GM19467 (cell line): ENCODE measurements around the gene PIP5K1C.
"Not testable (repeated sequence)": the region's sequence is repeated elsewhere in the genome, so short reads cannot be mapped to it uniquely, and the experiment has no call there.

Experiments used
- ATAC-seq: cut with Tn5 transposase; IDR thresholded peaks from one replicate; pipeline ENCODE4 v1.9.1; 2021; ENCODE audit warnings: mild to moderate bottlenecking, moderate library complexity; ENCODE audit not compliant: unreplicated experiment

The PIP5K1C gene

DNA sequence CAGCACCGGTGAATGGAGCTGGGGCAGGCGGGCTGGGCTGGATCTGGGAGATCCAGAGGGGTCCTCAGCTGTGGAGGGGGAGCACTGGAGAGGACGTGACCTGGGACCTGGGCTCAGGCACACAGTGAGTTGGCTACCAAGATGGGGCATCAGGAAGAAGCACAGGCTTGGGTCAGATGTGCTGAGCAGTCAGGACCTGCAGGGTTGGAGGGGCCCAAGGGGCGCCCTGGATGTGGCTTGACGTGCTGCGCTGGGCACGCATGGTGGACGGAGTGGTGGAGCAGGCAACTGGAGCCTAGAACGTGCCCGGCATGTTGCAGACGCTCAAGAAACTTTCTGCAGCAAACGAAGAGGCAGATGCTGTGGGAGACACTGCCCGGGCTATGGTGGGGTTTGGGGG is 20.7 kb downstream of the PIP5K1C start:
- no peak for ATAC-seq

DNA sequence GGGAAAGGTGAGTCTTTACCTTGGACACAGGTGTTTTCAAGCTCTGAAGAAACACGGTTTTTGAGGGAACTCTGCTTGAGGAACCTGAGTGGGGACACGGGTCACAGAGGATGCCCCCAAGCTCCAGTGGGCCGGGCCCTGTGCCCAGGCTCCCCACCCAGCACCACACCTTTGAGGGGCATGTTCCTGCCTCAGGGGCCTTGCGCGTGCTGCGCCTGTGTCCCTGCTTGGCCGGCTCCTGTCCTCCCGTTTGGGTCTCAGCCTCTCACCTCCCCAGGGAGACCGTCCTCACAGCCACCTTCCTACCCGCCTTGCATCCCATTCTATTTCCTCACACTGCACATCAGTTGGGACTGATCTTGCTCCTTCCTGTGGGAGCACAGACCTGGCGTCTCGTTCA is 21.1 kb downstream of the PIP5K1C start:
- no peak for ATAC-seq

DNA sequence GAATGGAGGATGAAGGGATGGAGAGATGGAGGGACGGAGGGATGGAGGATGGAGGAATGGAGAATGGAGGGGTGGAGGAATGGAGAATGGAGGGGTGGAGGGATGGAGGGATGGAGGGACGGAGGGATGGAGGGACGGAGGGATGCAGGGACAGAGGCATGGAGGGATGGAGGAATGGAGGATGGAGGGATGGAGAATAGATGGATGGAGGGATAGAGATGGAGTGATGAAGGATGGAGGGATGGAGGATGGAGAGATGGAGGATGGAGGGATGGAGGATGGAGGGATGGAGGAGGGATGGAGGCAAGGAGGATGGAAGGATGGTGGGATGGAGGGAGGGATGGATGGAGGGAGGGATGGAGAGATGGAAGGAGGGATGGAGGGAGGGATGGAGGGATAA is 22.1 kb downstream of the PIP5K1C start:
- no peak for ATAC-seq

DNA sequence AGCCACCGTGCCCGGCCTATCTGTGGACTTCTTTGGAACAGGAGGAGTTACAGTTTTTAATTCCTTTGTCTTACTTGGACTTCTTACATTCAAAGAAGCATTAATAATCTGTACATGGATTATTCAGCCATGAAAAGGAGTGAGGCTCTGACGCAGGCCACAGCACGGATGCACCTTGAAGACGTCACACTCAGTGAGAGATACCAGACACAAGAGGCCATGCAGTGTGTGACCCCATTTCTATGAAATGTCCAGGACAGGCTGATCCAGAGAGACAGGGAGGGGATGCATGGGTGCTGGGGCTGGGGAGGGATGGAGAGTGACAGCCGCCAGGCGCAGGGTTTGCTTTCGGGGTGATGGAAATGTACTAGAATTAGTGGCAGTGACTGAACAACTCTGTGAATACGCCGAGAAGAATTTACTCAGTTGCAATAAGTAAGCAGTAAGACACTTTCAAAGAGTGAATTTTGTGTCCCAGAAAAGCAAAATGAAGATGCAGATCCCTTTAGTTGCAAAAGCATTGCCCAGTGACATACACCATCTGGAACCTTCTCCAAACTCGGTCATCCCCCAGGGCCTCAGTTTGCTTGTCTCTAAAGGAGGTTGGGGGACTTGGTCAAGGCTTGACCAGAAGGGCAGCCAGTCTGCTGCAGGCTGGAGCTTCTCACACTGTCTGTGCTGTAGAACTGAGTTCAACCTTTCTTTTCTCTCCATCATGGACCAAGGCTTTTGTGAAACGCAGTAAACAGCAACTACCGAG is 25.3 kb downstream of the PIP5K1C start:
- no peak for ATAC-seq

DNA sequence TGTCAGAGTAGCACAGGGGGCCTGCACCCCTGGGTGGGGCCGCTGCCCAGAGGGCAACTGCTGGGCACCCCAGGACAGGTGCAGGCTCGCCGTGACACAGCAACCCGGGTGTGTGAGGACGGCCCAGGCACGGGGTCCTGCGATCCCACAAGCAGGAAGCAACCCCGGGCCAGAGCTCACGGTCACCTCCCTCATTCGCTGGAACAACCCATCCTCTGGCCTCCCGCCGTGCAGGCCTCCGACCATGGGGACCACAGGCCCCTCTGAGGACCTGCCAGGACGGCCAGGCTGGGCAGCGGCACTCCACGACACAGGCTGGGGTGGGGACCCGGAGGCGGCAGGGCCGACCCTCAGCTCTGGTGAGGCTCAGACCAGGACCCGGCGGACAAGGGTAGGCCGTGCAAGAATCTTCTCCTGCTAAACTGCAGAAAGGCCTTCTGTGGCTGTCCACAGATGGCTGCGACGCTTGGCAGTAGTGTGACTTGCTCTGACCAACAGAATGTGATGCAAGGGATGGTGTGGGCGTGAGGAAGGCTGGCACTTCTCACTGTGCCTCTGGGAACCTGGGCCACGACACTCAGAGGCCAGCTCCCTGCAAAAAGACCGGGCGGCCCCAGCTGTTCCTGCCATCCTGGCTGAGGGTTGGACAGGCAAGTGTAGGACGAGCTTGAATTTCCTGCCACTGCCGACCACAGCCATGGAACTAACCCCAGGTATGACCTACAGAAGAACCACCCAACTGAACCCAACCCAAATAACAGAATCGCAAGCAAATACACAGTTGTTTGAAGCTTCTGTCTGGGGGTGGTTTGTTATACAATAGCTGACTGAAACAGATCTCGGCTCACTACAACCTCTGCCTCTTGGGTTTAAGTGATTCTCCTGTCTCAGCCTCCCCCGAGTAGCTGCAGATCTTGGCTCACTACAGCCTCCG is 26.5 kb downstream of the PIP5K1C start:
- no peak for ATAC-seq

DNA sequence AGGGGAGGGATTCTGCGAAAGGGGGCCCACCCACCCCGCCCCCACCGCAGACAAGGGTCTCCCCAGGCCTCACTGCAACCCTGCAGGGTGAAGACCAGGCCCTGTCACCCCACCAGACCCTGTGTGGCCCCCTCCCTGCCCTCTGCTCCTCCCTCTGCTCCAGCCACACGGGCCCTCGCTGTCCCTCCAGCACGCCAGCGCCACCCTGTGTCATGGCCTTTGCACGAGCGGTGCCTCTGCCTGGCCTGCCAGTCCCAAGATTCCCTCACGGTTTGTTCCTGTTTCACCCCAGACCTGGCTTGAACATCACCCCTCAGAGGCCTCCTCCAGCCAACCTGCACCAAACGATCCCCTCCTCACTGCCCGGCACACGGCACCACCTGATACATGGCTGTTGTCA is 27.3 kb downstream of the PIP5K1C start:
- ATAC-seq = no peak

DNA sequence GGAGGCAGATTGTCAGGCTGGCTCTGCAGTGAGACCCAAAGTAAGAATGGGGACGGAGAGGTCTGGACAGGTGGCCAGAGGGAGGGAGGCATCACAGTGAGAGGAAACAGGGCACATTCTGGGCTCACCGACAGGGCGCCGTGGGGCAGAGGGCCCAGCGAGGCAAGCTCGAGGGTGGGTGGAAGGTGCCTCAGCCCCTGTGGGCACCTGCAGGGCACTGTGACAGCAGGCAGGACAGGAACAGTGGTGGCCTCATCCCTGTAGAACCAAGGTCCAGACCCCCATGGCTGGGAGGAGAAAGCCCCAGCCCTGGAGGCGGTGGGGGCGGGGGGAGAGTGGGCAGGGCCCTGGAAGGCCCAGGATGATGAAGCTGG is 27.7 kb downstream of the PIP5K1C start:
- no peak for ATAC-seq

DNA sequence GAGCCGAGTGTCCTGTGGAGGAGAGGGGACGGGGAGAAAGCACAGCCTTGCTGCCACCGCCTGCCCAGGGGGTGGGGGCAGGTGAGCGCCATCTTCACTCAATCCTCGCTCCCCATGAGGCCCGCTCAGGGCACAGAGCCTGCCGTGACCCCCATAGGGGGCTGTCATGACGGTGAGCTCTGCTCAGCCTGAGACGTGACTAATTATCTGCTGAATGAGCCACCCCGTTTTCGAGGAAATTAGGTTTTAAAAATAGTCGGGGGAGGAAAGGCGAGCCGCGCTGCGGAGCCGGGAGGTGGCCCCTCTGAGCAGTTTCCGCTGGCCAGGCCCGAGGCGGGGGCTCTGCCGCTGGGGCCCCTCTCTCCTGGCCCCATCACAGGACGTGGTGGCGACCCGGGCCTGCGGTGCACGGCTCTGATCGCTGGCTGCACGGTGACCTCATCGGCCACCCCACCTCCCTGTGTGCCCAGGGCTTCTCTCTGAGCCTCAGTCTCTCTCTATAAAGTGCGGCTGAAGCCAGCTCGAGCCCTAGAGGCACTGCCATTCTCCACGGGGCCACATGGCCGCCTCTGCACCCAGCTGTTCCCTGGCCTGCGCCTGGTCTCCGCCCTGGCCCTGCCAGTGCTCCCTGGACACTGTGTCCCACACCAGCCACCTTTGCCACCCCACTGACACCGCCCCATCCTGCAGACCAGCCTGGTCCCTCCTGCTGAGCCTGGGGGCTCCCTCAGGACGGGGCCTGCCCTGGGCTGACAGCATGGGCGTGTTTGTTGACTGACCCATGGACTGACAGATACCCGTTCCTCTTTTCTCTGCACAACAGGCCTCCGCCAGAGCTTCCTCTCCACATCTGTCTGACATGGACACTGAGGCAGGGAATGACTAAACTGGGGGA is 28.3 kb downstream of the PIP5K1C start:
- ATAC-seq = no peak

DNA sequence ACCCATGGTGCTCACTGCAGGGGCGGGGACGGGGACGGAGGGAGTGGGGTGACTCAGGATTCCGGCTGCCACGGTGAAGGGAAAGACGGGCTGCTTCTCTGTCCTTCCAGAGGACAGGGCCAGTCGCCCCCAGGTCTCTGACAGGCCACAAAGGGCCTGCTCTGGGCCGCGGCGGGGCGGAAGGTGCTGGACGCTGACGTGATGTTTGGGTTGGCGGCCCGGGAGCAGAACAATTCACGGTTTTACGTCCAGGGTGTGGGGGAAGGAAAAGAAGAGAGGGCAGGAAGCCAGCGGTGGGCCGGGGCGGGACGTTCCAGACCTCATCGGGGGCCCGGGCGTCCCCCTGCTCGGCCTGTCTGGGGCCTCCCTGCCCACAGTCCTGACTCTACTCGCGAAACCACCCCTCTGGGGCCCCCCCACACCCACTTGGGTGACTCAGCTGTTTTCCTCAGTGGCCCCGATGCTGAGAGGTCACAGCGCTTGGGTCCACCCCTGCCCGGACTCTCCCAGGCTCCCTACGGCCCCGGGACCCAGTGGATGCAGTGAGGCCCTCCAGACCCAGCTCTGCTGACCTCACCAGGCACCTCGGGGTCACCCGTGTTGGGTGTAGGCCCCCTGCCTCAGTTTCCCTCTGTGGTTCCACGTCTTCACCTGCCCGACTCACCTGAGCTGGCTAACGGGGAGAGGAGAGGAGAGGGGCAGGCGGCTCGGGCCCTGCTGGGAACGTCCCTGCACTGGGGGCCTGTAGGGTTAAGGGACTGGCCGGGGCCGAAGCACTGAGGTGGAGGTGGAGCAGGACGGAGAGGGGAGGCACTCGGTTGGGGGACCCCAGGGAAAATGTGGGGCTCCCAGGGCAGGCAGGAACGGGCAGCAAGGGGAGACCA is 29.2 kb downstream of the PIP5K1C start:
- ATAC-seq = no peak

DNA sequence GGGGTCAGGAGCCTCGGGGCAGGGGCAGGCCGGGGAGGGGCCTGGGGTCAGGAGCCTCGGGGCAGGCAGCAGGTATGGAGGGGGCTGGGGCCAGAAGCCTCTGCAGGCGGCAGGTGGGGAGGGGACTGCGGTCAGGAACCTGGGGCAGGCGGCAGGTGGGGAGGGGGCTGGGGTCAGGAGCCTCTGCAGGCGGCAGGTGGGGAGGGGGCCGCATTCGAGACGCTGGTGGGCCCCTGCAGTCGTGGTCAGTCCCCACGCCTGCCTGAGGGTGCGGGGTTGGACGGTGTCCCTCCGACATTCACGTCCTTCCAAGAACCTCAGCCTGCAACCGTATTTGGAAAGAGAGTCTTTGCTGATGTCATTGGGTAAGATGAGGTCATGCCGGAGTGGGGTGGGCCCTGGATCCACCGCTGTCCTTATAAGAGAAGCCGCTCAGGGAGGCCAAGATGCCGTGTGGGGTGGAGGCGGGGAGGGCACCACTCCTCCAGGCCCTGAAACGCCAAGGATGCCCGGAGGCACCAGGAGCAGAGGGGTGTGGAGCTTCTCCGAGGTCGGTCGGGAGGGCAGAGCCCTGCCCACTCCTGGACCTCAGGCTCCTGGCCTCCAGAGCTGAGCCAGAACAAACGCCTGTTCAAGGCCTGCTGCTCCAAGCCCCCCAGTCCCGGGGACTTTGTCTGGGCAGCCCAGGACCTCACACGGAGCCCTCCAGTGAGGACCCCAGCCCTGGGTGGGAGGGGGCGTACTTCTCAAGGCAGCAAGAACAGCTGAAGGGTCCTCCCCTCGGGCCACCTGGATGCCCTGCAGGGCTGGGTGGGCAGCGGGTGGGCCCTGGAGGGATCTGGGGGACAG is 30.1 kb downstream of the PIP5K1C start:
- no peak for ATAC-seq

DNA sequence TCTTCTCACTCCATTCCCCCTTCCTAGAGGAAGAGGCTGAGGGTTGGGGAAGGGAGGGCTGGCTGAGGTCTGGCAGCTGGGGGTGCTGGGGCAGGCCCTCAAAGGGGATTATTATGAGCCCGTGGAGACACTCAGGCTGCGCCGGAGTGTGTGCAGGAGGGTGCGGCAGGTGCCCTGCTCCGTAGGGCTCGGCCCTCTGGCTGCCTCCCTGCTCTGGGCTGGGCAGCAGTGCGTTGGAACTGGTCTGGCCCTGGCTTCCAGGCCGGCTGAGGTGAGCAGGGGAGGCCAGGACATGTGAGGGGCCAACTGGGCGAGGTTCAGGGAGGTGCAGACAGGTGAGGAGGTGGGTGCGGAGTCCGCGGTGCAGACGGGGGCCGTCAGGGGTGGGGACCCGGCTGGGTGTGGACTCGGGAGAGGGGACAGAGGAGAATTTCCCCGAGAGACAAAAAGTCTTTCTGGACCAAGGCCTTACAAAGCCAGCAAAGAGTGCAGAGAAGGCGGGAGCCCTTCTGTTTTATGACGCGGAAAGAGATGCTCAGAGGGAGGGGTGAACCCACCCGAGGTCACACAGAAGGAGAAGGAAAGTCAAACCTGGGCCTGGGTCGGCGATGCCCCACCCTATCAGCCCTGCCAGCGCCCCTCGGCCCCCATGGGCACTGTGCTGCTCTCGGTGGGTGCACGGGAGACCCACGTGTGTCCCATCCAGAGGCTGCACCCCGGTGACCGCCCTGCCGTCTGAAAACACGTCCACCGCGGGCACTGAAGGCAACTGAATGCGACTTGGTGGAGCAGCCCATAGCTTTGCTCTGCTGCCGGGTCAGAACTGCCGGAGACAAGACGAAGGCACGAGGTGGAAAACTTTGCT is 31.0 kb downstream of the PIP5K1C start:
- ATAC-seq = no peak

DNA sequence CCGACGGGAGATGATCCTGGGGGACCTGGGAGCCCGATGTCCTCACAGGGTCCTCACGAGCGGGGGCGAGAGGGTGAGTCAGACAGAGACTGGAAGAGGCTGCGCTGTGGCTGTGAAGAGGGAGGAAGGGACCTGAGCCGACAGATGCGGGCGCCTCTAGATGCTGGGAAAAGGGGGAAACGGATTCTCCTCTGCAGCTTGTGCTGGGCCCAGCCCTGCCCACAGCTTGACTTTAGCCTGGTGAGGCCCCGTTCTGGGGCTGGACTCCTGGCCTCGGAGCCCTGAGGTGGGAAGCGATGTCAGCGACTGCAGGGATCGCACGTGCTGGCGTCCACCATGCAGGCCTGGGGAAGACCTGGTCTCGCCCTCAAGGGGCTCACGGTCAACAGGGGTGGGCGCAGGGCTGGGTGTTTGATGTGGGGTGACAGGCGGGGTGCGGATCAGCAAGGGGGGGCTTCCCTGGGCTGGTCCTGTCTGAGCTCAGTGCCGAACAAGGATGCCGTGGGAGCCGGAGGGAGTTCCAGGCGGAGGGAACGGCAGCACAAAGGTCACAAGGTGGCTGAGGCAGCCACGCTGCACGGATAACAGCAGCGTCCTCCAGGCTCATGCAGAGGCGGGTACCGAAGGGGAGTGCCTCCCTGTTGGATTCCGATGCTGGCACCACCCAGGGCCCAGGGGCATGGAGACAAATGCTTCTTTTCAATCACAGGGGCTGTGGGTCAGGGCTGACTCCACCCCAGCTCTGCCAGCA is 31.8 kb downstream of the PIP5K1C start:
- ATAC-seq = no peak

DNA sequence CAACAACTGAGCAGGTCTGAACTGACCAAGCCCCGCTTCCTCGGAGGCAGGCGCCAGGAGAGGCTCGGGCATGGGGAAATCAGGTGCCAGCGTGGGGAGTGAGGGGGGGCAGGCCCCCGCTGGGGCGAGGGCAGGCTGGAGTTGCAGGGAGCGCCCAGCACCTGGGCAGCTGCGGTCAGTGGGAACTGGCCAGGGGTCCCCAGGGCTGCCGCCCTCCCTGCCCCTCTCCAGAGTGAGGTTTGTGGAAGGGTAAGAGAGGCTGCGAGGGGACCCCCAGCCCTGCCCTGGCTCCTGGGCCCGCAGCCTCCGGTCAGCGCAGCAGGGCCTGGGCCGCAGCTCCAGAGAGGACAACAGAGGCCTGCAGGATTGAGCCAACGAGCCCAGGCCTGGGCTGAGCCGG is 32.5 kb downstream of the PIP5K1C start:
- ATAC-seq = no peak

DNA sequence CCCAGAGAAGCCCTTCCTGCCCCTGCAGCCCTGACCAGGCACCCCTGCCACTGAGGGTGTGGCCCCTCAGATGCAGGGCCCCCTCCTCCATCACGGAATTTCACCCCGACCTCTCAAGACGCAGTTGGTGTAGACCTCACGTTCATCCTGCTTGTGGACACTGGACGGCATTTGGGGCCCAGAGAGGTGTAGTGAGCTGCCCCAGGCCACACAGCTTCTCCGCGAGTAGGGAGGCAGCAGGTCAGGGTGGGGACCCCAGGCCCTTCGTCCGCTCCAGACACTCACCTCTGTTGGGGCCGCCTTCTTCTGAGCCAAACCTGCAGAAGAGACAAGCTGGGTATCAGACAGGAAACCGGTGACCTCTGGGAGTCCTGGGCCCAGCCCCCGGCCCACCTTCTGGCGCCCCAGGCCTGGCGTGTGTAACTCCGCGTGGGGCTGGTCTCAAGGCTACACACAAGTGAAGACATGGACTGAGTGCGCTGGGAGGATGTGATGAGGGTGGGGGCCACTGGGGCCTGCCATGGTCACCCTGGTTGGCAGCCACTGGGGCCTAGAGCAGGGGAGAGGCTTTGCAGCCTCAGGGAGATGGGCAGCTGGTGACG is 33.1 kb downstream of the PIP5K1C start:
- ATAC-seq = no peak

DNA sequence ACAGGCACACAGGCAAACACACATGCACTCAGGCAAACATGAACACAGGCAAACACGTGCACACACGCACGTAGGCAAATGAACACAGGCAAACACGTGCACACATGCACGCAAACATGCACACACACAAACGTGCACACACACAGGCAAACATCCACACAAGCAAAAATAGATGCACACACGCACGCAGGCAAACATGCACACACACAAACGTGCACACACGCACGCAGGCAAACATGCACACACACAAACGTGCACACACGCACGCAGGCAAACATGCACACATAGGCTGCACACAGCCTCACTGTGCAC is 33.8 kb downstream of the PIP5K1C start:
- not testable (repeated sequence) for ATAC-seq

DNA sequence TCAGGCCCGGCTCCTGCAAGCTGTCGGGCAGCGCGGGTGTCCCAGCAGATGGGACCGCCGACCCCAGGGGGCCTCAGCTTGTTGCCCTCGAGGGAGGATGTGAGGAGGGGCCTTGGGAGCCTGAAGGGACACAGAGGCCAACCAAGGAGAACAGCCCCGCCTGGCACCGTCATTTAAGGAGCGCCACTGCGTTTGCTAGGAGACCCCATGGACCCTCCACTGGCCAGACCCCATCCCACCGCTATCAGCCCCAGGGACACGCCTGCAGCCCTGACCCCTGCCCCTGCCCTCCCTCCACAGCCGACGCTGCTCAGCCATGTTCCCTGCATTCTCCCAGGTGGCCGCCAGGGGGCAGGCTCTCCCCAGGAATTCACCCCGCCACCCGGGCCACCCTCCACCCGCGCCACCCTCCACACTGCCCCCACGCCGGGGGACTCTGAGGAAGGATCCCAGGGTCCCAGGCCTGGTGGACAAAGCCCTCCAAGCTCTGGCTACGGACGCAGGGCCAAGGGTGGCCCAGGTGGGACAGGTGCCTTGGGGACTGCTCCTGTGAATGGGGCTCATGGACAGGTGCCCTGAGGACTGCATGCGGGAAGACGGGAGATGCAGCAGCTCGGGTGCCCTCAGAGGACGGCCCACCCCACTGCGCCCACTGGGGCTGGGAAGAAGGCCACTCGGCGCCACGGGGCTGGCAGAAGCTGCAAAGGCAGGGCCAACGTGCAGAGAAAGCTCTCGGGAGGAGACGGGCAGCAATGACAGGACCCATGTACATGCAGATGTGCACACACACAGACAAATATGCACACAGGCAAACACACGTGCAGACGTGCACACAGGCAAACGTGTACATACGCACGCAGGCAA is 34.4 kb downstream of the PIP5K1C start:
- no peak for ATAC-seq
